GM18502 (cell line): ENCODE measurements around the gene UBAC1.
"Not testable (repeated sequence)": the region's sequence is repeated elsewhere in the genome, so short reads cannot be mapped to it uniquely, and the experiment has no call there.

Experiments
- ATAC-seq: cut with Tn5 transposase; IDR thresholded peaks from one replicate; pipeline ENCODE4 v1.9.1; 2021; ENCODE audit warnings: mild to moderate bottlenecking; ENCODE audit not compliant: unreplicated experiment, poor library complexity

UBAC1 gene

DNA sequence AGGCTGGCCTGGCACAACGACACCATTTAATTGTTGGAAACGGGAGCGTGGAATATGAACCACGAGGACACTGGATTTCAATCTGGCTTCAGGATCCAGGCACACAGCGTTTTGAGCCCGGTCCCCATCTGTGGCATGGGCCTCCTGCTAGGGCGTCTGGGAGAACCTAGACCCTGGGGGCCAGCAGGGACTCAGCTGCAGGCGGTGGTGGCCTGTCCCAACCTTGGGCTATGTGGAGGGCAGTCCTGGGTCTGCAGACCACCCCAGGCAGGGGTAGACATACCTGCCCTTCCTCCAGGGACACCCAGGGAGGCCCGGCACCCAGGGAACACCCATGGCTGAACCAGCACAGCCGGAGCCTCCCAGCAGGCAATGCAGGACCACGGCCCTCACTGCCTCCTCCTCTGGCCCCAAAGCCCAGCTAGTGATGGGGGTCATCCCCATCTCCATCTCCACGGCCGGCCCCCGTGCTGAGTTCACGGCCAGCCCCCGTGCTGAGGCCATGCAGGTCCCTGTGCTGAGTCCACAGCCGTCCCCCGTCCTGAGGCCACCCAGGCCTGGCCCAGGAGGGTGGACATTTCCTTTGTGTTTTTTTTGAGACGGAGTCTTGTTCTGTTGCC, 18.5 kb upstream of the UBAC1 start:
- ATAC-seq = no peak

DNA sequence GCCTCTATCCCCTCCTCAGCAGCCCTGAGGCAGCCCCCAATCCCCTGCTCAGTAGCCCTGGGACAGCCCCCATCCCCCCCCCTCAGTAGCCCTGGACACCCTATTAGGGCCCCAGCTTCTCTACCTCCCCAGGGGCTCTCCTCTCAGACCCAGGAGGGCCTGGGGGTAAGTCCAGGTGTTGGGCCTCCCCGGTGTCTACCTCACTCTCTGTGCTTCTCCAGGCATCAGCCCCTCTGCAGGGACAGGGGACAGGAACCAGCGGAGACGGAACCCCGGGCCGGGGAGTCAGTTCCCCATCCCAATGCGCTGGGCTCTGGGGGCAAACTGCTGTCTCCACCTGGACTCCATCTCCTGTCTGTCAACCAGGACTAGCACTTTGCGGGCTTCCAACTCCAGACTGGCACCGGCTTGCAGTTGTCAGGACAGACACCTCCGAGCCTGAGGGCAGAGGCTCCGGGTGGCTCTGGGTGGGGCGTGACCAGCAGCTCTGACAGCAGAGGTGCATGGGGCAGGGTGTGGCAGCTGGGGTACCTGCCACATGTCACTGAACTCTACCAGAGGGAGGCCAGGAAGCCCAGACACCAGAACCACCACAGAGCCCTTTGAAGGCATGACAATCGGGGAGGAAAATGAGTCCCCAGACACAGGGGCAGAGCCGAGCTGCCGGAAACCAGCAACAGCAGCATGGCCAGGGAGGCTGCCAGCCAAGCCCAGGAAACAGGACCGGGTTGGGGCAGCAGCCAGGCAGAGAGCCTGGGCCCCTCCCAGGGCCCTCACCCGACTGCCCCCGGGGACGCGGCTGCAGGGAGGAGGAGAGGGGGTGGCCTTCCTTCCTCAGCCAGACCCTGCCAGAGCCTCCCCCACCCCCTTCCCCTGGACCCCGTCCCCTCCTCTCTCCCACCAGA, 17.7 kb upstream of the UBAC1 start:
- ATAC-seq = no peak

DNA sequence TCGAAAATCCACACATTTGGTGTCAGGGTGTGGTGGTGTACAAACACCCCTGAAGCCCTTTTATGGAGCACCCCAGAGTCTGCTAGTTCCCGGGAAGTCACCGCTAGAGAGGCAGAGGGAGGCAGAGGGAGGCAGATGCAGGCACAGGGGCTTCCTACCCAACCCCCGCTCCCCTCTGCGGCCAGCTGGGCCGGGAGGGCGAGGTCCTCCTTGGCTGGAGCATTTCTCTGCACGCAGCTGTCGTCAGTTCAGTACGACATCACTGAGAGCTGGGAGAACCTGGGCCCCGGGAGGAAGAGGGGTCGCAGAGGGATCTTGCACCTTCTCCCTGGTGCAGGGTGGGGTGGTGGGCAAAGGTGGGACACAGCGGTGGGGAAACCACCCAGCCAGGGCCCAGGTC, 15.8 kb upstream of the UBAC1 start:
- ATAC-seq = no peak

DNA sequence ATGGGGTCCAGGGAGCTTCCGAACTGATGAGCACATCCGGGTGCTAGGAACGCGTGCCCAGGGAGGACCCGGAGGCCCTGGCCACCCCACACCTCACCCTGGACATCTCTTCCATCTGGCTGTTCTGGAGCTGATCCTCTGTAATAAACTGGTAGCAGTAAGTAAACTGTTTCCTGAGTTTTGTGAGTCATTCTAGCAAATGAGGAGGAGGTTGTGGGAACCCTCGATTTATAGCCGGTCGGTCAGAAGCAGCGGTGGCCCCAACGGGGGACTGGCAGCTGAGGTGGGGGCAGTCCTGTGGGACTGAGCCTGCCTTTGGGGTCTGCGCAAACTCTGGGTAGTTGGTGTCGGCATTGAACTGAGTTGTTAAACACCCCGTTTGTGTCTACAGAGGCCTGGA, 15.4 kb upstream of the UBAC1 start:
- ATAC-seq = no peak

DNA sequence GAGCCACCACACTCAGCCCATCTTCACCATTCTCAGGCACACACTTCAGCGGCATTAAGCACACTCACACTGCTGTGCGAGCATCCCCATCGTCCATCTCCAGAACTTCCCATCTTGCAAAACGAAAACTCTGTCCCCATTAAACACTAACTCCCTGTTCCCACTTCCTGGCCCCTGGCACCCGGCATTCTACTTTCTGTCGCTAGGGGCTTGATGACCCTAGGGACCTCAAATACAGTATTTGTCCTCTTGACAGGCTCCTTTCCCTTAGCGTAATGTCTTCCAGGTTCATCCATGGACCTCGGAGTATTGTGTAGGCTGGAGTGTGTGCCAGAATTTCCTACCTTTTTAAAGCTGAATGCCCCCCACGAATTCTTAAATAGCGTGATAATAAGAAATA, 14.7 kb upstream of the UBAC1 start:
- no peak for ATAC-seq

DNA sequence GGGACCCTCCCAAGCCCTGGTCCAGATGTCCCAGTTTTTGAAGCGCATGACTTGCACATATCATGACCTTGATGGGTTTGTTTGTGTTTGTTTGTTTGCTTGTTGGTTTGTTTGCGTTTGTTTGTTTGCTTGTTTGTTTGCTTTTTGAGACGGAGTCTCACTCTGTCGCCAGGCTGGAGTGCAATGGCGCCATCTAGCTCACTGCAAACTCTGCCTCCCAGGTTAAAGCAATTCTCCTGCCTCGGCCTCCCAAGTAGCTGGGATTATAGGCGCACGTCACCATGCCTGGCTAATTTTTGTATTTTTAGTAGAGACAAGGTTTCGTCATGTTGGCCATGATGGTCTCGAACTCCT, 13.0 kb upstream of the UBAC1 start:
- ATAC-seq = no peak

DNA sequence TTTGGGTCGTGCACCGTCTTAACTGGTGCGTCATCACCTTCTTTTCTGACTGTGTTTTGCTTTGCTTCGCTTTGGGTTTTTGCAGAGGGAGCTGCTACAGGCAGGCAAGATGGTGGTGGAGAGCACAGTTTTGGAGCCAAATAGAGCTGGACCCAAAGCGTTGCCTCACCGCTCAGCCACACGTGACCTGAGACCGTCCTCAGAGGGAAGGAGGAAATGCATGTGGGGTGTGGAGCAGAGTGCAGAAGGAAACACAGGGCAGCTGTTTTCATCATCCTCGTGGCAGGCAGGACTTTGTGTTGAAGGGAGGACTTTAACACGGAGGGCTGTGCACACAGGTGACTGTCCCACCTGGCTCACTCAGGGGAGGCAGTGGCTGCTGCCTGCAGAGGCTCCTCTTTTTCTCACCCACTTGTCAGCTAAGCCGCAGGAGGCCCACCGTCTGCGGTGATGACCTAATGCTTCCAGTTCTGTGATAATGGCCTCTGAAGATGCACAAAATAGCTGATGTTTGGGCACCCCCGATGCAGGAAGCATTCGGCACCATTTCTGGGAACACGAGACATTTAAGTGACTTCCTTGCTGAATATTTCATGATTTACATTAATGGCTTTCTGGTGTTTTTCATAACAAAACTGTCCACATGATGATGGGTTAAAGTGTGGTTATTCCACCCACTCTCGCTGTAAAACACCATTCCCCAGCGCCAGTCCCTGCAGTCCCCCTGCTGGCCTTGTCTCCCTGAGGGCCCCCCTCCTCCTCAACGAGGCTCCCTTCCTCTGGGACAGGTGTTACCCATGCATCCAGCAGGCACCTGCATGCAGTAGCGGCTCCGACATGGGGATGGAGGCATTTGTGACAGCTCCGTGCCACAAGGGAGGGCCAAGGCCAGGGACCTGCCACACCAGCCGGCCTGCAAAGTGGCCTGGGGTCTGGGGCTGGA, 12.4 kb upstream of the UBAC1 start:
- ATAC-seq = no peak

DNA sequence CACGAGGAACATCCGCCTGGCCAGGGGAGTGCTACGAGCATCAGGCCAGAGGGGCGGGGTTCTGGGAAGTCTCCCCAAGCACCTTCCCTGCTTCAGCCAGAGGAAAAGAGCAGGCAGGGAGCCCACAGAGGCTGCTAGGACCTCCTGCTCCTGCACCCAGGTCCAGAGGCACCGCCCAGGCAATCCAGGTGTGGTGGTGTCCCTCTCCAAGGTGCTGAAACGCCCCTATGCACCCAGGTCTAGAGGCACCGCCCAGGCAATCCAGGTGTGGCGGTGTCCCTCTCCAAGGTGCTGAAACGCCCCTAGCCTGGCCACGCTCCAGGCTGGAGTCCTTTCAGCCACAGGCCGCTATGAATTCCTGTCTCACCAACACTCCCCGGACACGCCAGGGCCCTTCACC, 10.7 kb upstream of the UBAC1 start:
- ATAC-seq = no peak

DNA sequence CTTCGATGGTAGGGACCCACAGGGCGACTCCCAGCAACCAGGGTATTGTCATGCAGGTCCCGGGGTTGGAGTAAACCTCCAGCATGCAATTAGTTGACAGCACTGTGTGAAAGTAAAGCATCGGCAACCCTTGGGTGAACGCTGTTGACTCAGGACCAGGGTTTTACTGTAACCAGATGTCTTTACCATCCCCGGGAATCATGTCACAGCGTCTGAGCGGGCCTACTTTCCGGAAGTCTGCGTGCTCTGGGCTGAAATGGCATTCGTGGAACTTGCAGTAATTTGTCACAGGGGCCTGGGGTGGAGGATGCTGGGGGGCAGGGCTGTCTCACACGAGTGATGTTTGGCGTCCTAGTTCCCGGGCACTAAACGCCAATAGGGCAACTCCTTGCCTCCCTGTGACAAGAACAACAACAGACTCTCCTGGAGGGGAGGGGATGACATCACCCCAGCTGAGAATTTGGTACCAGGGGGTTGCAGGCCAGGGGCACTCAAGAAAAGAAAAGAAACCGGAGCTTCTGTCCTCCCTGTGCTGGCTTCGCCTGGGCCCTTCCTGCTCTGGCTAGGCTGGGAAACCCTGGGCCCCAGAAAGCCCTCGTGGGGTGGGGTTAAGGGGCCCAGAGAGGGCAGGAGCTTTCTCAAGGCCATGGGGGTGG, 10.1 kb upstream of the UBAC1 start:
- ATAC-seq = no peak

DNA sequence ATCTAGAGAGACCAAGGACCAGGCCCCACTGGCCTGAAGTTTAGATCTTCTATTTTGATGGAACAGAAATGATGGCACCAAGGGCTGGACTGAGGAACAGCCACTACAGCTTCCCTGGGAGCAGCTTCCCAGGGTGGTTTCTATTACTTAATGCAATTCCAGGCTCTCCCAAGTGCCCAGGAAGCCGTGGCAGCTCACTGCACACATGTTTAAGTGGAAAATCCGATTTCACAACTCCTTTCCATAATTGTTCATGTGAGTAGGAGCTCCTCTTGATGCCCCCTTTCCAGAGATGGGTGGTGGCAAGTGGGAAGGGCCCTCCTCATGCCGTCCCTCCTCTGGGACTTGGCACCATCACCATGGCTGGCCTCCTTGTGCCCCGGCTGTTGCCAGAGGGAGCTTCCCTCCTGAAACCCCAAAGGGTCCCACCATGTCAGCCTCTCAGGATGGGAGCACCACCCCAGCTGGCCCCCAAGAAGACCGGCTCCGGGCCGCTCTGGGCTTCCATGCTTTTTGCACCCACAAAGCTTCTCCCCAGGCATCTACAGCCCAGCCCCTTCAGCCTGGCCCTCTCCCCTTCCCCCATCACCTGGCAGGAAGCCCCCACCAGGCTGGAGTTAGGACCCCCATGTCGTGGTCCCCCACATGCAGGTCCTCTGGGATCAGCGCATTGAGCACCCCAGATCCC, 9.1 kb upstream of the UBAC1 start:
- ATAC-seq = no peak

DNA sequence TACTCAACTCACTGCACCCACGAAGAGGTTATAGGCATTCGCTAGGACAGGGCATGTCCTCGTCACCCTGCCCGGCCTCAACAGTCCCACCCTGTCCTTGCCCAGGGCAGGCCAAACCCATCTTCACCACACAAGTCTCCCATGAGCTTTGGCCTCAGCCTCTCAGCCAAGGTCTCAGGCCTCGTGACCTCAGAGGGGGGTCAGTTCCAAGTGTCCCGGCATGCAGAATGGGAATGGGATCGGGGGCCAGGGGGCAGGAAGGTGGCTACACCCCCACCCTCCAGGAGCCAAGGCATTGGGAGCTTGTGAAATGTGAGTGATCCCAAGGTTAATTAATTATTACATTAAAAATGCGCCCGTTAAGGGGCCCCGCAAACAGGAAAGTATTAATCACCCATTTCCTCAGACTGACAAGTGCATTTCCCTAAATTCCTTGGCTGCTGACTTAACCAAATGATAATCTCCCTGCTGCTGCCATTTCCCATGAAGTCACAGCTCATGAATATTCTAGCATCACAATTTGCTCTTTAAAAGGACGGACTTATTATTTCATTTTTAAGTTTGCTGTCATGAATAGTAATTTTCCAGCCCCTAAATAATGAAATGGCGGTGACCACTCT, 8.0 kb upstream of the UBAC1 start:
- no peak for ATAC-seq

DNA sequence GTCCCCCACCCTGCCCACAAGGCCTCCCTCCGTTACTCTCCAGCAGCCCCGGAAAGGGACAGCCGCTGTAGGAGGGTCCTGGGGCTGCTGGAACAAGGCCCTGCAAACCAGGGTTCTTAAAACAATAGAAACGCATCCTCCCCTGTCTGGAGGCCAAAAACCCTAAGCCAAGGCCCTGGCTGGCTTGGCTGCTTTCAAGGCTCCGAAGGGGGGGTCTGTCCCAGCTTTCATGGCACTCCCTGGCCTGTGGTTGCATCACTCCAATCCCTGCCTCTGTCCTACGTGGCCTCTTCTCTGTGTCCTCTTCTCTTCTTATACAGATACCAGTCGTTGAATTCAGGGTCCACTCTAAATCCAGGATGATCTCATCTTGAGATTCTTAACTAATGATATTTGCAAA, 7.4 kb upstream of the UBAC1 start:
- ATAC-seq = no peak

DNA sequence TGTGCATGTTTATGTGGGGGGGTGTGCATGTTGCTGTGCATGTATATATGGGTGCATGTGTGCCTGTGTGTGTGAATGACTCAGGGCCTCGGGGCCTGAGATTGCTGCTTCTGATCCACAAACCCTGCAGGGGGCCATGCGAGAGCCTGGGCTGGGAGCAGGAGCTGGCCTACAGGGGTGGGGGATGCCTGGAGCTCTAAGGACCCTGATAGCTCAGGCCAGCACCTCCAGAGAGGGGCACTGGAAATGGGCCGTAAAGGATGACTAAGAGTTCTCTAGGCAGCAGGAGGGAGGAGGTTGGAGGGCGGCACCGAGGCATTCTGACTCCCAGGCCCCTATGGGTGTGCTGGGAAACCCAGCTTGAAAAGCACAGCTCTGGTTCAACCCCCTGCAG, 6.9 kb upstream of the UBAC1 start:
- no peak for ATAC-seq

DNA sequence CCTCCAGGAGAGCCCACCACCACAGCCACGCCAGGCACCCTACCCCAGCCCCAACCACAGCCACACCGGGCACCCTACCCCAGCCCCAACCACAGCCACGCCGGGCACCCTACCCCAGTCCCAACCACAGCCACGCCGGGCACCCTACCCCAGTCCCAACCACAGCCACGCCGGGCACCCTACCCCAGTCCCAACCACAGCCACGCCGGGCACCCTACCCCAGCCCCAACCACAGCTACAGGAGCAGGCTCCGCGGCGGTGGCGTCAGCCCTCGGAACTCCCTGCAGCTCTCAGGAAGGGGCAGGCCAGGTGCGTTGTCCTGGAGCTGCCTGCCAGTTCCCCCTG, 5.7 kb upstream of the UBAC1 start:
- not testable (repeated sequence) for ATAC-seq

DNA sequence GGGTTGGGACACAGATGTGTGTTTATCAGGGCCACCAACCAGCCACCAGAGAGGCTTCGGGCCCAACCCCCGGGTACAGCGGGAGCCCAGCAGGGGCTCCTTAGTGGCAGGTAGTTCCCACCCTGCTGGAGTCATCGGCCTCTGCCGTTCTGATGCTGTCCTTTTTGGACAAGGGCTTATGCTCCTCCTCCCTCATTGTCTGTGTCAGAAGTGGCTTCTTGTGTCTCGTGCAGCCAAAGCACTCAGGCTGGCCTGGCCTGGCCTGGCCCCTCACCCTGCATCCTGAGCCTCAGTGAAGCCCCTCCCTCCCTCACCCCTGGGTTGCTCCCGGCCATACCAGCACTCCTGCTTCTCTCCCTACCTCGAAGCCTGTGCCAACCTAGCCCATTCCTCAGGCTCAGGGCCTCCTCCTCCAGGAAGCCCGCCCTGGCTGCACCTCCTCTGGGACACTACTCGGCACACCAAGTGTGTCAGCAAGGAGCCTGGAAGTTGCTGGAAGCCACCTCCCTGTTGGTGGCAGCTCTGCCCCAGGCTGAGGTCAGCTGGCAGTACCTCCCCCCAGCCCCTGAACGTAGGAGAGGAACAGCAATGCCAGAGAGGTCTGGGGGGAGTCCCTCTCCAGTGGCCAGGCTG, 4.1 kb upstream of the UBAC1 start:
- ATAC-seq = no peak

DNA sequence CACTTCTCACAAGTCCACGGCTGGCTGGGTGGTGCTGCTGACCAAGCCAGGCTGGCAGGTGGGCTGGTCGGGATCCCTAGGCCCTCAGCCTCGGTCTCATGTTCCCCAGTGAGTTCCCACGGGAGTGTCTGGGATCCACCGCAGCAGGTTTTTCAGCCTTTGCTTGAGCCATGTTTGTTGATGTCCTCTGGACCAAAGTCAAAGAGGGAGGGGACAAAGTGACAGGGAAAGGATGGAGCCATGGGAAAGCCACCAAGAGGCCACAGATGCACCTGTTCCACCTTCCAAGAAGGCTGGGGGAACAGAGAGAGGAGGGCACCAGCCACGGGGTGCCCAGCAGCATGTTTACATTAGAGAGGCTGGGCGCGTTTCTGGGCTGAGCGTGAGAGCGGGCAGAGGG, 2.8 kb upstream of the UBAC1 start:
- no peak for ATAC-seq

DNA sequence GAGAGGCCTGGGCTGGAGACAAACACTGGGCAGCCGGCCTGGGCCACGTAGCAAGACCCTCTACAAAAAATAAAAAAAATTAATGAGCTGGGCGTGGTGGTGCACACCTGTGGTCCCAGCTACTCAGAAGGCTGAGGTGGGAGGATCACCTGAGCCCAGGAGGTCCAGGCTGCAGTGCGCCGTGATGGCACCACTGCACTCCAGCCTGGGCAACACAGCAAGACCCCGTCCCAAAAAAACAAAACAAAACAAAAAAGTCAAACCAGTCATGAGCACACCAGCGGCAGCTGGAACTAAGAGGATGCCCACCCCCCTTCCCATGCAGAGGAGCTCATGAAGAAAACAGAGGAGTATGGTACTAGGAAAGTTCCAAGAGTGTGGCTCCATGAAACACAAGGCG, 2.2 kb upstream of the UBAC1 start:
- no peak for ATAC-seq

DNA sequence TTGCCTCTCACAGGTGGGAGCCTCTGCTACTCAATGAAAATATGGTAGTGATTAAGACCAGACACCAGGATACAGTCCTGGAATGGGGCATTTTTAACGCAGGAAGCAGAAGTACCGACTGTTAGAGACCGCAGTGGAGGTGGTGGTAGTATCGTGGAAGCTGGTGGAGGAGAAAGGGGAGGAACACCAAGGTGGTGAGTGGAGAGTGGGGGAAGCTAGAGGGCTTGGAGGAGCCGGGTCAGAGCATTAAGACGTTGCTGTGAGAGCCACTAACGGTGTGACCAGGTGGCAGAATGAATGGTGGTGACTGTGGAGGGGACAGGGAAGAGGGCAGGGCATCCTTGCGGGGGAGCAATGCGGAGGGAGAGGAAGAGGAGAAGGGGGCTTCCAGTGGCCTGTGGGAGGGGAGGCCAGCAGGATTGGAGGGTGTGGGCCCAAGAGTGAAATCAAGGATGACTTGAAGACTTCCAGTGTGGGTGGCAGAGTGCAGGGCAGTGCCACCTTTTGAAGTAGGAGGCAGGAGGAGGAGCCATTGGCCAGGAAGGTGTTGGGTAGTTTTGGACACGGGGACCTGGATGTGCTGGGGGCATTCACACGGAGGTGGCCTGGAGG, 1.6 kb upstream of the UBAC1 start:
- ATAC-seq = no peak
